ENCODE data around the gene RHOU.

The RHOU gene

GRCh38 chr1:228758447-228758846 lies 23.2 kb downstream of the RHOU start:
- no peak for DNase-seq (ENCODE audit: low spot score)
- no peak overlapping the region for H3K27ac ChIP-seq
- ChIA-PET CTCF (no interaction called here), POLR2A (ENCODE audit: low non-redundant PET) (no interaction called here)
- TF ChIP-seq CTCF (conservative IDR thresholded peaks at IDR 0.05; ENCODE audit: low read depth): no peak

- no peak for TF ChIP-seq CTCF (conservative IDR thresholded peaks at IDR 0.05; ENCODE audit: low read depth)
- no peak for DNase-seq (ENCODE audit: low spot score)
- no peak overlapping the region for H3K27ac ChIP-seq
- ChIA-PET POLR2A (ENCODE audit: low non-redundant PET) (no interaction called here), CTCF (no interaction called here)
Measured at GRCh38 chr1:228760979-228761378, 25.7 kb downstream of the RHOU start.

- ChIA-PET CTCF (no interaction called here), POLR2A (ENCODE audit: low non-redundant PET) (no interaction called here)
- no peak overlapping the region for H3K27ac ChIP-seq
- no peak for TF ChIP-seq CTCF (conservative IDR thresholded peaks at IDR 0.05; ENCODE audit: low read depth)
- no peak for DNase-seq (ENCODE audit: low spot score)
Measured at GRCh38 chr1:228763561-228763960, 28.3 kb downstream of the RHOU start.

GRCh38 chr1:228765168-228765946 lies 30.1 kb downstream of the RHOU start:
- H3K27ac ChIP-seq: no peak overlapping the region
- no peak for DNase-seq (ENCODE audit: low spot score)
- TF ChIP-seq CTCF (conservative IDR thresholded peaks at IDR 0.05; ENCODE audit: low read depth): no peak
- POLR2A ChIA-PET (ENCODE audit: low non-redundant PET): no interaction called here
- CTCF ChIA-PET: no interaction called here

GRCh38 chr1:228766788-228767187 lies 31.5 kb downstream of the RHOU start:
- DNase-seq (ENCODE audit: low spot score): no peak
- H3K27ac ChIP-seq: no peak overlapping the region
- no peak for TF ChIP-seq CTCF (conservative IDR thresholded peaks at IDR 0.05; ENCODE audit: low read depth)
- ChIA-PET CTCF (no interaction called here), POLR2A (ENCODE audit: low non-redundant PET) (no interaction called here)

GRCh38 chr1:228767636-228768354 lies 32.5 kb downstream of the RHOU start:
- no peak overlapping the region for H3K27ac ChIP-seq

More at GRCh38 chr1:228767636-228768354, 32.5 kb downstream of the RHOU start:
- no peak for DNase-seq (ENCODE audit: low spot score)
- no peak for TF ChIP-seq CTCF (conservative IDR thresholded peaks at IDR 0.05; ENCODE audit: low read depth)
- ChIA-PET CTCF (interaction anchor here (0.5 kb wide), 1 partner anchor 135 kb away, joined by 5 read pairs; no protein-coding TSS in a partner anchor), POLR2A (ENCODE audit: low non-redundant PET) (no interaction called here)
